ENCODE data around the gene ZNRD2.
A peak's percentile ranks its signal among the peaks of the same experiment; 100 is the strongest.

ZNRD2 gene

GRCh38 chr11:65538915-65539743 is 31.1 kb upstream of the ZNRD2 start:
- TF ChIP-seq ZNF555 (tag by site-specific recombination; conservative IDR thresholded peaks at IDR 0.05) (no peak), ZNF292 (tag by site-specific recombination; IDR thresholded peaks at IDR 0.05; ENCODE audit: borderline replicate concordance, low read depth) (no peak), ZNF624 (tag by site-specific recombination; IDR thresholded peaks at IDR 0.05) (no peak), ZNF398 (tag by site-specific recombination; IDR thresholded peaks at IDR 0.05) (no peak), KLF8 (tag by site-specific recombination; IDR thresholded peaks at IDR 0.05) (no peak), ZNF623 (tag by site-specific recombination; IDR thresholded peaks at IDR 0.05) (no peak), ZNF2 (tag by site-specific recombination; IDR thresholded peaks at IDR 0.05) (no peak)
- TF ChIP-seq, protein P1, sequence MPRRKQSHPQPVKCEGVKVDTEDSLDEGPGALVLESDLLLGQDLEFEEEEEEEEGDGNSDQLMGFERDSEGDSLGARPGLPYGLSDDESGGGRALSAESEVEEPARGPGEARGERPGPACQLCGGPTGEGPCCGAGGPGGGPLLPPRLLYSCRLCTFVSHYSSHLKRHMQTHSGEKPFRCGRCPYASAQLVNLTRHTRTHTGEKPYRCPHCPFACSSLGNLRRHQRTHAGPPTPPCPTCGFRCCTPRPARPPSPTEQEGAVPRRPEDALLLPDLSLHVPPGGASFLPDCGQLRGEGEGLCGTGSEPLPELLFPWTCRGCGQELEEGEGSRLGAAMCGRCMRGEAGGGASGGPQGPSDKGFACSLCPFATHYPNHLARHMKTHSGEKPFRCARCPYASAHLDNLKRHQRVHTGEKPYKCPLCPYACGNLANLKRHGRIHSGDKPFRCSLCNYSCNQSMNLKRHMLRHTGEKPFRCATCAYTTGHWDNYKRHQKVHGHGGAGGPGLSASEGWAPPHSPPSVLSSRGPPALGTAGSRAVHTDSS (tag by site-specific recombination; IDR thresholded peaks at IDR 0.05), result no peak
- TF ChIP-seq, protein P2, sequence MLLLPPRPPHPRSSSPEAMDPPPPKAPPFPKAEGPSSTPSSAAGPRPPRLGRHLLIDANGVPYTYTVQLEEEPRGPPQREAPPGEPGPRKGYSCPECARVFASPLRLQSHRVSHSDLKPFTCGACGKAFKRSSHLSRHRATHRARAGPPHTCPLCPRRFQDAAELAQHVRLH (tag by site-specific recombination; IDR thresholded peaks at IDR 0.05), result no peak
- Histone ChIP-seq H3K9me3 (ENCODE audit: control insufficient read depth, insufficient read depth, low read depth, low read length) (no peaks in the 10 kb centered on the region), H3K36me3 (ENCODE audit: control insufficient read depth in 2 of 2, insufficient read depth in 1 of 2, low read length in 2 of 2) (peaks cover 0 to 82% of the 10 kb centered on the region in 2 experiments; a peak in 1 of 3 replicates), H3K27ac (ENCODE audit: extremely low read depth, low read depth, low read length) (no peak overlapping the region; the same call in 1 of the 2 replicates), H3K4me1 (ENCODE audit: control insufficient read depth, insufficient read depth, low read length) (peaks cover 3% of the 10 kb centered on the region; the same call in 1 of the 2 replicates), H3K4me3 (ENCODE audit: low read depth, low read length) (no peak overlapping the region)
- POLR2A ChIA-PET, result interaction anchor here (0.6 to 2.6 kb wide), 8 partner anchors 9 to 124 kb away, joined by 3 to 13 read pairs (median 8); partner anchors contain the start of genes MAP3K11, PCNX3, RELA and SCYL1
- CTCF ChIA-PET, result interaction anchor here (1.0 to 4.2 kb wide), 3 partner anchors 22 to 32 kb away, joined by 4 to 133 read pairs (median 44); partner anchors contain the start of genes FAM89B and ZNRD2

DNA sequence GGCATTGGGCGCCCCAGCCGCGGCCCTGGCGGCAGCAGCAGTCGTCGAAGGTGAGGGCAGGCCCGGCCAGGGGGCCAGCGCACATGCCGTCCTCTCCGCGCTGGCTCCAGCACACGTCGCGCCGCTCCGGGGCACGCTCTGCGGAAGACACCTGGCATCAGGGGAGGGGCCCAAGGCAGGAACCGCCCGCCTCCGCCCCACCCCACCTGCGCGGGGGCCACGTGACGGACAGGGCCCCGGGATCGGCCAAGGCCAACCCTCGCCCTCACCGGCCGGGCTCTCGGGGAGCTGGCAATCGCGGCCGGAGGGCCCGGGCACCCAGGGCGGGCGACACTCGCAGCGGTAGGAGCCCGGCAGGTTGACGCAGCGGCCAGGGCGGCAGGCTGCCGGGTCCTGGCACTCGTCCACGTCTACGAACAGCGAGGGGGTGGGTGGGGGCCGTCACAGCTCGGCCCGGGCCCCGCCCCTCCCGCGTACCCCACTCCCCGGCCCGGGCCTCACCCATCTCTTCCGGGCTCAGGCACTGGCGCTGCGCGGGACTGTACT is 30.5 kb upstream of the ZNRD2 start:
- Histone ChIP-seq H3K27ac (ENCODE audit: extremely low read depth, low read depth, low read length) (peak overlapping the region; percentile 69; the same call in 1 of the 2 replicates), H3K36me3 (ENCODE audit: control insufficient read depth in 2 of 2, insufficient read depth in 1 of 2, low read length in 2 of 2) (peaks cover 0 to 83% of the 10 kb centered on the region in 2 experiments; a peak in 2 of 3 replicates)
- POLR2A ChIA-PET, result interaction anchor here (0.6 to 2.6 kb wide), 15 partner anchors 9 to 278 kb away, joined by 3 to 39 read pairs (median 9); partner anchors contain the start of genes FAM89B, MALAT1, MAP3K11 and NEAT1

More for the DNA sequence above, 30.5 kb upstream of the ZNRD2 start:
- Histone ChIP-seq H3K4me3 (ENCODE audit: low read depth, low read length) (peak overlapping the region; percentile 47), H3K4me1 (ENCODE audit: control insufficient read depth, insufficient read depth, low read length) (peaks cover 3% of the 10 kb centered on the region; the same call in 1 of the 2 replicates), H3K9me3 (ENCODE audit: control insufficient read depth, insufficient read depth, low read depth, low read length) (no peaks in the 10 kb centered on the region)
- TF ChIP-seq ZNF658 (tag by site-specific recombination; IDR thresholded peaks at IDR 0.05) (no peak), ZNF423 (tag by site-specific recombination; IDR thresholded peaks at IDR 0.05) (no peak), ZNF692 (tag by site-specific recombination; IDR thresholded peaks at IDR 0.05) (no peak), RBAK (tag by site-specific recombination; IDR thresholded peaks at IDR 0.05) (no peak), ZNF266 (tag by site-specific recombination; IDR thresholded peaks at IDR 0.05; ENCODE audit: low read depth) (no peak), ZNF549 (tag by site-specific recombination; IDR thresholded peaks at IDR 0.05) (no peak), ZNF596 (tag by site-specific recombination; IDR thresholded peaks at IDR 0.05) (no peak), ZNF792 (tag by site-specific recombination; IDR thresholded peaks at IDR 0.05) (no peak), ZNF843 (tag by site-specific recombination; IDR thresholded peaks at IDR 0.05) (no peak), HOXC10 (CRISPR knock-in tag; IDR thresholded peaks at IDR 0.05) (no peak), ZNF121 (tag by site-specific recombination; IDR thresholded peaks at IDR 0.05) (no peak), OSR2 (tag by site-specific recombination; IDR thresholded peaks at IDR 0.05) (no peak), ZNF175 (tag by site-specific recombination; IDR thresholded peaks at IDR 0.05) (no peak), ZNF426 (tag by site-specific recombination; IDR thresholded peaks at IDR 0.05) (no peak), PBX3 (CRISPR knock-in tag; IDR thresholded peaks at IDR 0.05) (no peak), ZNF521 (tag by site-specific recombination; IDR thresholded peaks at IDR 0.05) (no peak)
- TF ChIP-seq, protein P1 (tag by site-specific recombination; IDR thresholded peaks at IDR 0.05), result no peak
- CTCF ChIA-PET, result interaction anchor here (0.7 to 4.5 kb wide), 13 partner anchors 10 to 313 kb away, joined by 3 to 133 read pairs (median 11); partner anchors contain the start of genes FAM89B, KAT5, SCYL1 and ZNRD2
